KMS-11 (cell line): ENCODE data around the gene CDKL2.

Experiments
- H2AFZ ChIP-seq: fragments of 200-600 bp; sonication (generic); 2 replicates; pipeline ENCODE4 v1.6.1; 2016; ENCODE audit warnings: antibody characterized with exemption, mixed run types, low read depth
- H3K27ac ChIP-seq: fragments of 200-600 bp; sonication (generic); 2 replicates; pipeline ENCODE4 v1.6.1; 2016; ENCODE audit warnings: mild to moderate bottlenecking, mixed run types
- H3K27me3 ChIP-seq: fragments of 200-600 bp; sonication (generic); 2 replicates; pipeline ENCODE4 v1.6.1; 2017; ENCODE audit warnings: mild to moderate bottlenecking, low read depth, mixed run types, moderate library complexity; ENCODE audit not compliant: insufficient read depth
- H3K36me3 ChIP-seq: fragments of 200-600 bp; sonication (generic); 2 replicates; pipeline ENCODE4 v1.6.1; 2017; ENCODE audit warnings: mild to moderate bottlenecking, mixed run types; ENCODE audit not compliant: insufficient read depth
- H3K4me1 ChIP-seq: fragments of 200-600 bp; sonication (generic); 2 replicates; pipeline ENCODE4 v1.6.1; 2016; ENCODE audit warnings: mild to moderate bottlenecking, low read depth, mixed run types; ENCODE audit not compliant: poor library complexity, severe bottlenecking
- H3K4me2 ChIP-seq: fragments of 200-600 bp; sonication (generic); 2 replicates; pipeline ENCODE4 v1.7.0; 2016; ENCODE audit warnings: mild to moderate bottlenecking, mixed run types
- H3K4me3 ChIP-seq: fragments of 200-600 bp; sonication (generic); IDR thresholded peaks from 2 replicates; pipeline ENCODE4 v1.6.1; 2017; ENCODE audit warnings: low read depth, low read length, mixed read lengths; ENCODE audit not compliant: insufficient read depth
- H3K79me2 ChIP-seq: fragments of 200-600 bp; sonication (generic); 2 replicates; pipeline ENCODE4 v1.6.1; 2016; ENCODE audit warnings: low read depth, mixed run types; ENCODE audit not compliant: insufficient read depth
- H3K9ac ChIP-seq: fragments of 200-600 bp; sonication (generic); 2 replicates; pipeline ENCODE4 v1.6.1; 2016; ENCODE audit warnings: mild to moderate bottlenecking, mixed run types
- H4K20me1 ChIP-seq: fragments of 200-600 bp; sonication (generic); 2 replicates; pipeline ENCODE4 v1.6.1; 2016; ENCODE audit warnings: mild to moderate bottlenecking, mixed run types; ENCODE audit not compliant: insufficient read depth
- TF ChIP-seq, protein P1 (sequence below): fragments of 200-600 bp; sonication (generic); conservative IDR thresholded peaks from 2 replicates; pipeline ENCODE4 v1.6.1; 2017; ENCODE audit warnings: low read depth, mild to moderate bottlenecking, antibody characterized with exemption, low read length, moderate library complexity, mixed read lengths

The CDKL2 gene

DNA sequence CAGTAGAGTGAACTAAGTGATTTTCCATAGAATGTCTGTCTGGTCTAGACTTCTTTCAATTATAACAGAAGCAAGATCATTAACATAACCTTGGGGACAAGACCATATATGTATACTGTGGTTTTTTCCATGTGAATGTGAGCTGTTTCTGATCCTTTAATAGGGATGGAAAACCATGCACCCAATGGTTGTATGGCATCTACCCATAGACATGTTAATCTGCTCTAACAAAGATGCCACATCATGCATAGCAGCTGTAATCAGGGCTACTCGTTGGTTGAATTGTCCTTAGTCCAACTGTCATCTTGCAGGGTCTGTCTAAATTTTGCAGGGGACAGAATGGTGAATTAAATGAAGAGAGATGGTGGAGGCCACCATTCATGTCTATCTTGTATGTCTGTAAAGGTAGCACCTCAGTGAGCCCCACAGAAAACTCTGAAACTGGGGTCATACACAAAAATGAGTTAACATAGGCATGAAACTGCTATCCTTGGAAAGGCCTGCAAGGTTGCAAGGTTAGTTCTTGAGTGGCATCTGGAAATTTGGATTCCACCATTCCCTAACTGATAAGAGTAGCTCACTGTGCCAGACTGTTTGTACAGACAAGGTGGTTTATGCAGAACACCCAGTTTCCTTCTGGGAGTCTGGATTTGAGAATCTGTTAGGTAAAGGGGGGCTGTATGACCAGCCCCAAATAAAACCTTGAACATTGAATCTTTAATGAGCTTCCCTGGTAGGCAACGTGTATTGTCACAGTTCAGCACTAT lies 99.6 kb downstream of the CDKL2 start:
- H3K36me3 ChIP-seq, result no peaks in the 10 kb centered on the region
- no peak overlapping the region for H3K9ac ChIP-seq
- no peaks in the 10 kb centered on the region for H4K20me1 ChIP-seq
- no peak overlapping the region for H2AFZ ChIP-seq
- no peaks in the 10 kb centered on the region for H3K4me1 ChIP-seq
- no peak overlapping the region for H3K27ac ChIP-seq
- H3K79me2 ChIP-seq, result no peaks in the 10 kb centered on the region
- H3K4me2 ChIP-seq, result no peak overlapping the region
- H3K4me3 ChIP-seq, result no peak overlapping the region
- TF ChIP-seq, protein P1, sequence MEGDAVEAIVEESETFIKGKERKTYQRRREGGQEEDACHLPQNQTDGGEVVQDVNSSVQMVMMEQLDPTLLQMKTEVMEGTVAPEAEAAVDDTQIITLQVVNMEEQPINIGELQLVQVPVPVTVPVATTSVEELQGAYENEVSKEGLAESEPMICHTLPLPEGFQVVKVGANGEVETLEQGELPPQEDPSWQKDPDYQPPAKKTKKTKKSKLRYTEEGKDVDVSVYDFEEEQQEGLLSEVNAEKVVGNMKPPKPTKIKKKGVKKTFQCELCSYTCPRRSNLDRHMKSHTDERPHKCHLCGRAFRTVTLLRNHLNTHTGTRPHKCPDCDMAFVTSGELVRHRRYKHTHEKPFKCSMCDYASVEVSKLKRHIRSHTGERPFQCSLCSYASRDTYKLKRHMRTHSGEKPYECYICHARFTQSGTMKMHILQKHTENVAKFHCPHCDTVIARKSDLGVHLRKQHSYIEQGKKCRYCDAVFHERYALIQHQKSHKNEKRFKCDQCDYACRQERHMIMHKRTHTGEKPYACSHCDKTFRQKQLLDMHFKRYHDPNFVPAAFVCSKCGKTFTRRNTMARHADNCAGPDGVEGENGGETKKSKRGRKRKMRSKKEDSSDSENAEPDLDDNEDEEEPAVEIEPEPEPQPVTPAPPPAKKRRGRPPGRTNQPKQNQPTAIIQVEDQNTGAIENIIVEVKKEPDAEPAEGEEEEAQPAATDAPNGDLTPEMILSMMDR, result no peak
- no peaks in the 10 kb centered on the region for H3K27me3 ChIP-seq
